Measurements from ENCODE around the gene LRRC8D. TPM values are rescaled to one million over a fixed set of nuclear protein-coding genes. Genes with fewer than 3 reads are reported as not detected.

Gene LRRC8D
- total and polyA plus RNA-seq, 9 donors, result 5.0 to 14.1 (median 8.8) TPM

GRCh38 chr1:89888480-89889322 lies 67.9 kb downstream of the LRRC8D start:
- Histone ChIP-seq H3K9me3 (no peaks in the 10 kb centered on the region), H3K4me3 (no peak overlapping the region), H3K4me1 (ENCODE audit: insufficient read depth) (no peaks in the 10 kb centered on the region), H3K27me3 (no peaks in the 10 kb centered on the region), H3K27ac (no peak overlapping the region), H3K36me3 (no peaks in the 10 kb centered on the region)
- no peak for DNase-seq
- WGBS, 3 donors, result 89 to 92% (median 90%) methylated on average over 5 of the region's 5 CpGs
- intact Hi-C loops (cut with DNase I), result no loop called here
- TF ChIP-seq CTCF (IDR thresholded peaks at IDR 0.05) (no peak), POLR2A (IDR thresholded peaks at IDR 0.05) (no peak), EP300 (IDR thresholded peaks at IDR 0.05) (no peak)

GRCh38 chr1:89889323-89889615 lies 68.4 kb downstream of the LRRC8D start:
- H3K36me3 ChIP-seq, result no peaks in the 10 kb centered on the region
- H3K27ac ChIP-seq, result no peak overlapping the region
- intact Hi-C loops (cut with DNase I), result no loop called here
- H3K27me3 ChIP-seq, result no peaks in the 10 kb centered on the region
- DNase-seq, result no peak
- no peaks in the 10 kb centered on the region for H3K4me1 ChIP-seq (ENCODE audit: insufficient read depth)
- no peaks in the 10 kb centered on the region for H3K9me3 ChIP-seq
- TF ChIP-seq CTCF (IDR thresholded peaks at IDR 0.05) (no peak), EP300 (IDR thresholded peaks at IDR 0.05) (no peak), POLR2A (IDR thresholded peaks at IDR 0.05) (no peak)
- no peak overlapping the region for H3K4me3 ChIP-seq

GRCh38 chr1:89890085-89890752 lies 69.4 kb downstream of the LRRC8D start:
- intact Hi-C loops (cut with DNase I), result no loop called here
- Histone ChIP-seq H3K36me3 (no peaks in the 10 kb centered on the region), H3K4me1 (ENCODE audit: insufficient read depth) (no peaks in the 10 kb centered on the region), H3K27me3 (no peaks in the 10 kb centered on the region), H3K4me3 (no peak overlapping the region), H3K9me3 (no peaks in the 10 kb centered on the region), H3K27ac (no peak overlapping the region)
- TF ChIP-seq POLR2A (IDR thresholded peaks at IDR 0.05) (no peak), EP300 (IDR thresholded peaks at IDR 0.05) (no peak), CTCF (IDR thresholded peaks at IDR 0.05) (no peak)
- no peak for DNase-seq
- 72 to 77% (median 77%) methylated on average over 7 of the region's 7 CpGs for WGBS, 3 donors

- Histone ChIP-seq H3K4me1 (ENCODE audit: insufficient read depth) (no peaks in the 10 kb centered on the region), H3K9me3 (no peaks in the 10 kb centered on the region), H3K27me3 (no peaks in the 10 kb centered on the region), H3K36me3 (no peaks in the 10 kb centered on the region), H3K27ac (no peak overlapping the region), H3K4me3 (no peak overlapping the region)
- intact Hi-C loops (cut with DNase I), result no loop called here
- no peak for TF ChIP-seq CTCF (IDR thresholded peaks at IDR 0.05)
- no peak for TF ChIP-seq POLR2A (IDR thresholded peaks at IDR 0.05)
- no peak for DNase-seq
- 94 to 100% (median 98%) methylated on average over 1 of the region's 1 CpG for WGBS, 3 donors
Measured at GRCh38 chr1:89892816-89893215, 72.0 kb downstream of the LRRC8D start.

All from ovary (tissue), 9 donors.